HG03196 (cell line): ENCODE data around the gene TMEM14A.
"Not testable (repeated sequence)": the region's sequence is repeated elsewhere in the genome, so short reads cannot be mapped to it uniquely, and the experiment has no call there.

Experiments
- ATAC-seq: cut with Tn5 transposase; IDR thresholded peaks from one replicate; pipeline ENCODE4 v1.9.1; 2021; ENCODE audit not compliant: unreplicated experiment

The TMEM14A gene

GRCh38 chr6:52694404-52694803 lies 23.5 kb downstream of the TMEM14A start:
- no peak for ATAC-seq

- ATAC-seq, result no peak
Observed at GRCh38 chr6:52696418-52696817, 25.5 kb downstream of the TMEM14A start.

DNA sequence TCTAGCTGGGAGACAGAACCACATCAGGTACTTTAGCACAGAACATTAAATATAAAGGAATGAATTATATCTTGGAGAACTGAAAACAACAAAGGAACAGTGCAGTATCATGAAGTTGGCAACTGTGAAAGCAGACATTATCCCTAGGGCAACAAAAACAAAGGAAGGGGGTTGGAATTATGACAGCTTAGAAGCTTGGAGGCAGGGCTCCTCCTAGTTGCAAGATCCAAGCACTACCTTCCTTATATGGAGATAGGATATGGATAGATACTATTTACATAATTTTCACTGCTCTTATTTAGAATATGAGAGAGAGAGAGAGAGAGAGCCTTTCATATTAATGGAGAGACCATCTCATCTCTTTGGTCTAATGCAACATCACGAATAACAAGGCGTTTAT lies 27.0 kb downstream of the TMEM14A start:
- ATAC-seq, result no peak

GRCh38 chr6:52704060-52704459 lies 33.1 kb downstream of the TMEM14A start:
- ATAC-seq, result no peak

- ATAC-seq, result not testable (repeated sequence)
Observed at GRCh38 chr6:52704781-52705502, 34.0 kb downstream of the TMEM14A start.

- no peak for ATAC-seq
Observed at GRCh38 chr6:52706001-52706400, 35.1 kb downstream of the TMEM14A start.

GRCh38 chr6:52707963-52708680 lies 37.2 kb downstream of the TMEM14A start:
- no peak for ATAC-seq

DNA sequence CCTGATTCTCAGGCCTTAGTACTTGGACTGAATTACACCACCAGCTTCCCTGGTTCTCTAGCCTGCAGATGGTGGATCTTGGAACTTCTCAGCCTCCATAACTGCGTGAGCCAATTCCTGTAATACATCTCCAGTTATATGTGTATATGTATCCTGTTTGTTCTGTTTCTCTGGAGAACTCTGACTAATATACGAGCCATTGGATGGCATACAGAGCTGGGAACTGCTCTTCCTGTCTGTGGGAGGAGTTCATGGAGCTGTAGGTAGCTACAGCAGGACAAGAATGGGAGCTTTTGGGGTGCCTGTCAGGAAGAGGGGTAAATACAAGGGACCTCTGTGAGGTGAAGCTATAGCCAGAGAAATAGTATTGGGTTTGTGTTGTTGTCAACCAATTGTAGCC lies 41.2 kb downstream of the TMEM14A start:
- ATAC-seq, result no peak

- ATAC-seq, result not testable (repeated sequence)
Observed at GRCh38 chr6:52714761-52715160, 43.8 kb downstream of the TMEM14A start.

DNA sequence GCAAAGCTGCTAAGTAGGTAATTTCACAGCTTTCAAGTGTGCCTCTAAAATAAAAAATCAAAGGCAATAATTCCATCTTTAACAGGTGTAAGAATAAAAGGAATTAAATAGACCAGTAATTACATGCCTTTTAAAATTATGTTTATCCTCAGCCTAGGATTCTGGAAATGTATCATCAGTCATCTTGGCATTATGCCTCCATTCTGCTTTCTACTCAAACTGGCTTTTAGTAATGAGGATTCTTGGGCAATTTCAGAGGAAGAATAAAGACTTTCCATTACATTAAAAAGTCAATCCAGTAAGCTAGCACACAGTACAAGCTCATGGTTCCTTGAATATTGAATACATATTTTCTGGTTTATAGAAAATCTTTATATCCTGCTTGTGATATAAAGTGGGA lies 47.6 kb downstream of the TMEM14A start:
- ATAC-seq, result no peak

DNA sequence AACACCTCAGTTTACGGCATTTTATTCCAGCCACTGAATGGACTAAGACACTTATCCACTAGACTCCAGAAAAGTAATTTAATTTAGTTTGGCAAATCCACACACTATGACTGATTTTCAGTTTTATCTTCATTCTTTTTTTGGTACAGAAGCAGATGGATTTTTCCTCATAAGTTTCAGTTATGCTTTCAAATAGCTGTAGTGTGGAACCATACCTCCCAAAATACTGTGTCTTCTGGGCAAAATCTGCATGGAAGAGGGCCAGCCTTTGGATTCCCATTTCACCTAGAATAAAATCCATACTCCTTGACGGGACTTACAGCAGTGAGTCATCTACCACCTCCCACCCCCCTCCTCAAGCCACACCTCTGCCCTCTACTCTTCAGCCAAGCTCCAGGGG lies 49.4 kb downstream of the TMEM14A start:
- ATAC-seq, result no peak

- ATAC-seq, result no peak
Observed at GRCh38 chr6:52724042-52724405, 53.1 kb downstream of the TMEM14A start.

GRCh38 chr6:52724406-52725121 lies 53.7 kb downstream of the TMEM14A start:
- ATAC-seq, result peak; percentile 89

DNA sequence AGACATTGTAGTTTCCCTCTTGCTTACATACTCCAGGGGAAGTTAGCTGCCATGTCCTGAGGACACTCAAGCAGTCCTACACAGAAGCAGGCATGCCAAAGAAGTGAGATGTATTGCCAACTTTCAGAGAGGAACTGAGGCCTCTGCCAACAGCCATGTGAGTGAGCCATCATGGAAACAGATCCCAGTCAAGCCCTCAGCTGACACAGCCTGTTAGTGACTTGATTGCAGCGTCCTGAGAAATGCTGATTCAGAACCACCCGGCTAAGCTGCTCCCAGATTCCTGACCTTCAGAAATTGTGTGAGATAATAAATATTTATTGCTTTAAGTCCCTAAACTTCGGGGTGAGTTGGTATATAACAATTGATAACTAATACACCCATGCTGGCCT lies 54.2 kb downstream of the TMEM14A start:
- ATAC-seq, result no peak

- no peak for ATAC-seq
Observed at GRCh38 chr6:52725535-52726192, 54.8 kb downstream of the TMEM14A start.

- ATAC-seq, result no peak
Observed at GRCh38 chr6:52726193-52726542, 55.3 kb downstream of the TMEM14A start.

DNA sequence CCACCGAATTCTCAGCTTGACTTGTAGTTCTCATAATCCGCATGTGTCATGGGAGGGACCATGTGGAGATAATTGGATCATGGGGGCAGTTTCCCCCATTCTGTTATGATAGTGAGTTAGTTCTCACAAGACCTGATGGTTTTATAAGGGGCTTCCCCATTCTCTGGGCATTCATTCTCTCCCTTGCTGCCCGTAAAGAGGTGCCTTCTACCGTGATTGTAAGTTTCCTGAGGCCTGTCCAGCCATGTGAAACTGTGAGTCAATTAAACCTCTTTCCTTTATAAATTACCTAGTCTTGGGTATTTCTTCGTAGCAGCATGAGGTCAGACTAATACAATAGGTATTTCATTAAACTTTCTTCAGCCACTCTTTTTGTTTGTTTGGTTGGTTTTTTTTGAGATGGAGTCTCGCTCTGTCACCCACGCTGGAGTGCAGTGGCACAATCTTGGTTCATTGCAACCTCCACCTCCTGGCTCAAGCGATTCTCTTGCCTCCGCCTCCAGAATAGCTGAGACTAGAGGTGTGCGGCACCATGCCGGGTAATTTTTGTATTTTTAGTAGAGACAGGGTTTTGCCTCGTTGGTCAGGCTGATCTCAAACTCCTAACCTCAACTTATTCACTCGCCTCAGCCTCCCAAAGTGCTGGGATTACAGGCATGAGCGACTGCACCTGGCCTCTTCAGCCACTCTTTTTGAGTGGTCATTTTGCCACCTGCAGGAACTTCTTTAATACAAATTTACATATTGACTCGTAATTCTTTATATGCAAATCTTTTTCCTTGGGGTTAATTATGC lies 56.0 kb downstream of the TMEM14A start:
- no peak for ATAC-seq

GRCh38 chr6:52727908-52728307 lies 57.0 kb downstream of the TMEM14A start:
- ATAC-seq, result no peak

GRCh38 chr6:52728394-52728793 lies 57.5 kb downstream of the TMEM14A start:
- ATAC-seq, result no peak

DNA sequence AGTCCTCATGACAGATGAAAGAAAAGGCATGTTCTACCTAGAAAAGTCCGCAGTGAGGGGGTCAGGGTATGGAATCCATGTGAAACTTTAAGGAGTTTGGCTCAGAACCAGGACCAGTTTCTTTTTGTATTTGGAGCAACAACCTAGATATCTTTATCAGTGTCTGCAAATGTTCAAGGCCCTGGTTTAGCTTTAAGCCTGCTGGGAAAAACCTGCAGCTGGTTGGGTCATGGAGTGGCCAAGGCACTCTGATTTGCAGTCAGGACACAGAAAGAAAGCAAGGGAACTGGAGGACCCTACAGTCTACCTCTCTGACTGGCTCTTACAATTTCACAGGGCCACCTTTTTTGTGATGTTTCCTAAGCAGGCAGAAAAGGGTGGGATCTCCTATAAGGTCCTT lies 58.7 kb downstream of the TMEM14A start:
- no peak for ATAC-seq

- ATAC-seq, result no peak
Observed at GRCh38 chr6:52731719-52732118, 60.8 kb downstream of the TMEM14A start.
